22Rv1 (cell line): ENCODE results near the gene TSEN2.

Source experiments
- ZFX ChIP-seq: fragments of 450-650 bp; IDR thresholded peaks from 2 replicates; pipeline ENCODE4 v1.6.1; 2017; ENCODE audit warnings: antibody characterized with exemption, borderline replicate concordance
- TF ChIP-seq, protein P1 (sequence below): fragments of 450-650 bp; IDR thresholded peaks from 2 replicates; pipeline ENCODE4 v1.5.1; 2017; ENCODE audit warnings: mild to moderate bottlenecking

GRCh38 chr3:12557473-12558100 is 73.3 kb downstream of the TSEN2 start:
- TF ChIP-seq, protein P1, sequence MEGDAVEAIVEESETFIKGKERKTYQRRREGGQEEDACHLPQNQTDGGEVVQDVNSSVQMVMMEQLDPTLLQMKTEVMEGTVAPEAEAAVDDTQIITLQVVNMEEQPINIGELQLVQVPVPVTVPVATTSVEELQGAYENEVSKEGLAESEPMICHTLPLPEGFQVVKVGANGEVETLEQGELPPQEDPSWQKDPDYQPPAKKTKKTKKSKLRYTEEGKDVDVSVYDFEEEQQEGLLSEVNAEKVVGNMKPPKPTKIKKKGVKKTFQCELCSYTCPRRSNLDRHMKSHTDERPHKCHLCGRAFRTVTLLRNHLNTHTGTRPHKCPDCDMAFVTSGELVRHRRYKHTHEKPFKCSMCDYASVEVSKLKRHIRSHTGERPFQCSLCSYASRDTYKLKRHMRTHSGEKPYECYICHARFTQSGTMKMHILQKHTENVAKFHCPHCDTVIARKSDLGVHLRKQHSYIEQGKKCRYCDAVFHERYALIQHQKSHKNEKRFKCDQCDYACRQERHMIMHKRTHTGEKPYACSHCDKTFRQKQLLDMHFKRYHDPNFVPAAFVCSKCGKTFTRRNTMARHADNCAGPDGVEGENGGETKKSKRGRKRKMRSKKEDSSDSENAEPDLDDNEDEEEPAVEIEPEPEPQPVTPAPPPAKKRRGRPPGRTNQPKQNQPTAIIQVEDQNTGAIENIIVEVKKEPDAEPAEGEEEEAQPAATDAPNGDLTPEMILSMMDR: no peak
- TF ChIP-seq ZFX: no peak
